22Rv1 (cell line): ENCODE measurements around the gene ZCCHC9.

ENCODE experiments used
- H3K27ac ChIP-seq: fragments of 450-650 bp; 2 replicates; pipeline ENCODE4 v1.5.1; 2017
- CTCF ChIP-seq: fragments of 450-650 bp; IDR thresholded peaks from 2 replicates; pipeline ENCODE4 v1.5.1; 2017; ENCODE audit warnings: mild to moderate bottlenecking
- ZFX ChIP-seq: fragments of 450-650 bp; IDR thresholded peaks from 2 replicates; pipeline ENCODE4 v1.6.1; 2017; ENCODE audit warnings: antibody characterized with exemption, borderline replicate concordance

The ZCCHC9 gene

DNA sequence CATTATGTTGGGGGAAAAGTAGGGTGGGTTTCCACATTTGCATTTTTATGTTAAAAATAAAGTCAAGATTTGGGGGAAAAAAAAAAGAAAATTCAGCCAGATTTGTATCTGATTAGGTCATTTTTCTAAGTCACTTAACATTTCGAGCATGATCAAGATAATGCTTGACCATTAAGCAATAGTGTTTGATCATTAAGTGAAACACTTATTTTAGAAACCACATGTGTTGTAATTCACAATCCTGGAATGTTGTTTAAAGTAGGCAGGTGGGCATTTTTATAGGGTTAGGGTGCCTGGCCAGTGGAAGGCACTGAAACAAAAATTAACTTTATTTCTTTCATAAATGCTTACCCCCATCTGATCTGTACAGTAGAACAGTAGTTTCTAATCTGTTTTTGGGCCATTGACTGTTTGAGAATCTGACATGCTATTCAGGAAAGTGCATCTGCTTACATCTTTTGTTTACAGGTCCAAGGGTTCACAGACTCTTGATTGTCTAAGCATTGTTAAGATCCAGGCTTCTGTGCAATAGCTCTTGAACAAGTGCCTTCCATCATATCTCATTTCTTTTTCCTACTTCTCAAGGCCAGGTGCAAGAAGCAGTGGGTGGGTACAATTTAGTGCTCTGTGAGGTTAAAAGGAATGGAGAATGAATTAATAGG, 9.1 kb downstream of the ZCCHC9 start:
- TF ChIP-seq CTCF, result no peak
- no peak for TF ChIP-seq ZFX
- no peak overlapping the region for H3K27ac ChIP-seq

- no peak for TF ChIP-seq CTCF
- TF ChIP-seq ZFX, result no peak
- no peak overlapping the region for H3K27ac ChIP-seq
These were observed 11.9 kb downstream of the ZCCHC9 start for GRCh38 chr5:81313278-81313677.

DNA sequence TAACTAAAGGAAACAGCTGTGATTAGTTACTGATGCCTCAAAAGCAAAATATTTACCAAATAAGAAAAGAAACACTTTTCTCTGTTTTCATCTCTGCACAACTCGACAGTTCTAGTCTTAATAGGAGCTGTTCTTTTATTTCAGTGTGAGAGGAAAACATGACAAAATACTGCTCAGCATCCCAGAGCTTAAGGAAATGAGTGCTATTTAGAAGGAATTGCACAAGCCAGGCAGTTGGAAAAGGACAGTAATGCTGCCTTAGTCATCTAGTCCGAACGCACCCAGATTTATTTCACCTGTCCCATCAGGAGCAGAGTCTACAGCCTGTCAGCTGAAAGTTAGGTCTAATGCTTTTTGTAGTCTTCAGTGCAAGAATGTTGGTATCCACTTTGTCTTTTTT, 12.3 kb downstream of the ZCCHC9 start:
- no peak for TF ChIP-seq ZFX
- no peak for TF ChIP-seq CTCF
- no peak overlapping the region for H3K27ac ChIP-seq

DNA sequence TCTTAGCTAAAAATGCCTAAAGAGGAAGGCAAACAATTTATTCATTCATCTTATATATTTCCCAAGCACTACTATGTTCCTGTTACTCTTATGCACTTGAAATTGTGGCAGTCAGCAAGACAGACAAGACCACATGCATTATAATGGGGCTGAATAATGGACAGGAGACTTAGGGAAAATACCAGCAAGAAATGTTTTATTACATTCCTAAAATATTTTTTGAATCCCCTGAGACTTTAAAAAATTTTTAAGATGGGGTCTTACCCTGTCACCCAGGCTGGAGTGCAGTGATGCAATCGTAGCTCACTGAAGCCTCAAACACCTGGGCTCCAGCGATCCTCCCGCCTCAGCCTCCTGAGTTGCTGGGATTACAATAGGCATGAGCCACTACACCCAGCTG, 13.2 kb downstream of the ZCCHC9 start:
- H3K27ac ChIP-seq, result no peak overlapping the region
- no peak for TF ChIP-seq ZFX
- TF ChIP-seq CTCF, result no peak

DNA sequence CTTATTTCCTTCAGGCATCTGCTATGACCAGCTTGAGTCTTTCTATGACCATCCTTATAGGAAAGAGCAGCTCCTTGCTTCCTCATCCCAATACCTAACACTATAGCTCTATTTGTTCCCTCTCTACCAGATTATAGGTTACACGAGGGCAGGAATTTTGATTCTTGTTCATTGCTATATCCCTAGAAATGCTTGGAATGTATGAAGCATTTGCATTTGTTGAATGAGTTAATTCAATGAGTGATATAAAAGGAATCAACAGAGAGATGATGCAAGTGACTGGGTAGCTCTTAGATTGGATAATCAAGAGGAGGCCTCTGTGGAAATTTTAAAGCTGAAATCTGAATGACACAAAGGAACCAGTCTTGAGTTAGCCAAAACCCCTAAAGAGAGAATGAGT, 13.9 kb downstream of the ZCCHC9 start:
- TF ChIP-seq CTCF (no peak), ZFX (no peak)
- no peak overlapping the region for H3K27ac ChIP-seq

- no peak for TF ChIP-seq CTCF
- TF ChIP-seq ZFX, result no peak
- no peak overlapping the region for H3K27ac ChIP-seq
These were observed 14.4 kb downstream of the ZCCHC9 start for GRCh38 chr5:81315830-81316229.

GRCh38 chr5:81316571-81316970, 15.2 kb downstream of the ZCCHC9 start:
- TF ChIP-seq CTCF (no peak), ZFX (no peak)

More at GRCh38 chr5:81316571-81316970, 15.2 kb downstream of the ZCCHC9 start:
- H3K27ac ChIP-seq, result no peak overlapping the region
